ENCODE results near the gene SUCO.
A peak's percentile ranks its signal among the peaks of the same experiment; 100 is the strongest.

Gene SUCO

GRCh38 chr1:172540635-172541034, 7.7 kb downstream of the SUCO start:
- H3K9ac ChIP-seq (ENCODE audit: low read length), result no peak overlapping the region
- H3K4me1 ChIP-seq (ENCODE audit: control insufficient read depth, low read depth, low read length), result peaks cover 44% of the 10 kb centered on the region

GRCh38 chr1:172544481-172545104, 11.6 kb downstream of the SUCO start:
- H3K9ac ChIP-seq (ENCODE audit: low read length), result no peak overlapping the region
- no peaks in the 10 kb centered on the region for H3K36me3 ChIP-seq (ENCODE audit: control insufficient read depth, low read depth, low read length)
- peaks cover 38% of the 10 kb centered on the region for H3K4me1 ChIP-seq (ENCODE audit: control insufficient read depth, low read depth, low read length)
- no peaks in the 10 kb centered on the region for H3K27me3 ChIP-seq (ENCODE audit: control insufficient read depth, insufficient read depth, low read length)
- H3K27ac ChIP-seq (ENCODE audit: low read length), result no peak overlapping the region
- H3K4me3 ChIP-seq (ENCODE audit: low read length), result no peak overlapping the region
- no peaks in the 10 kb centered on the region for H3K9me3 ChIP-seq (ENCODE audit: control insufficient read depth, low read depth, low read length)

More at GRCh38 chr1:172540635-172541034, 7.7 kb downstream of the SUCO start:
- Histone ChIP-seq H3K27me3 (ENCODE audit: control insufficient read depth, insufficient read depth, low read length) (no peaks in the 10 kb centered on the region), H3K4me3 (ENCODE audit: low read length) (no peak overlapping the region), H3K27ac (ENCODE audit: low read length) (no peak overlapping the region), H3K9me3 (ENCODE audit: control insufficient read depth, low read depth, low read length) (no peaks in the 10 kb centered on the region), H3K36me3 (ENCODE audit: control insufficient read depth, low read depth, low read length) (no peaks in the 10 kb centered on the region)

GRCh38 chr1:172545396-172546004, 12.6 kb downstream of the SUCO start:
- Histone ChIP-seq H3K27me3 (ENCODE audit: control insufficient read depth, insufficient read depth, low read length) (no peaks in the 10 kb centered on the region), H3K4me1 (ENCODE audit: control insufficient read depth, low read depth, low read length) (peaks cover 43% of the 10 kb centered on the region), H3K4me3 (ENCODE audit: low read length) (no peak overlapping the region)

GRCh38 chr1:172547071-172547470, 14.1 kb downstream of the SUCO start:
- Histone ChIP-seq H3K27ac (ENCODE audit: low read length) (no peak overlapping the region), H3K27me3 (ENCODE audit: control insufficient read depth, insufficient read depth, low read length) (no peaks in the 10 kb centered on the region), H3K36me3 (ENCODE audit: control insufficient read depth, low read depth, low read length) (no peaks in the 10 kb centered on the region), H3K9me3 (ENCODE audit: control insufficient read depth, low read depth, low read length) (no peaks in the 10 kb centered on the region), H3K9ac (ENCODE audit: low read length) (no peak overlapping the region), H3K4me1 (ENCODE audit: control insufficient read depth, low read depth, low read length) (peaks cover 38% of the 10 kb centered on the region), H3K4me3 (ENCODE audit: low read length) (no peak overlapping the region)

More at GRCh38 chr1:172545396-172546004, 12.6 kb downstream of the SUCO start:
- Histone ChIP-seq H3K36me3 (ENCODE audit: control insufficient read depth, low read depth, low read length) (no peaks in the 10 kb centered on the region), H3K9me3 (ENCODE audit: control insufficient read depth, low read depth, low read length) (no peaks in the 10 kb centered on the region), H3K9ac (ENCODE audit: low read length) (no peak overlapping the region), H3K27ac (ENCODE audit: low read length) (no peak overlapping the region)

GRCh38 chr1:172549621-172550280, 16.8 kb downstream of the SUCO start:
- H3K36me3 ChIP-seq (ENCODE audit: control insufficient read depth, low read depth, low read length), result peaks cover under 1% of the 10 kb centered on the region
- H3K9me3 ChIP-seq (ENCODE audit: control insufficient read depth, low read depth, low read length), result no peaks in the 10 kb centered on the region
- H3K4me1 ChIP-seq (ENCODE audit: control insufficient read depth, low read depth, low read length), result peaks cover 28% of the 10 kb centered on the region
- H3K27me3 ChIP-seq (ENCODE audit: control insufficient read depth, insufficient read depth, low read length), result no peaks in the 10 kb centered on the region
- no peak overlapping the region for H3K4me3 ChIP-seq (ENCODE audit: low read length)
- H3K27ac ChIP-seq (ENCODE audit: low read length), result peak overlapping the region; percentile 3
- H3K9ac ChIP-seq (ENCODE audit: low read length), result no peak overlapping the region

GRCh38 chr1:172551279-172551678, 18.3 kb downstream of the SUCO start:
- Histone ChIP-seq H3K27ac (ENCODE audit: low read length) (no peak overlapping the region), H3K9ac (ENCODE audit: low read length) (no peak overlapping the region), H3K4me3 (ENCODE audit: low read length) (no peak overlapping the region)

GRCh38 chr1:172554915-172555314, 22.0 kb downstream of the SUCO start:
- Histone ChIP-seq H3K36me3 (ENCODE audit: control insufficient read depth, low read depth, low read length) (peaks cover 42% of the 10 kb centered on the region), H3K27me3 (ENCODE audit: control insufficient read depth, insufficient read depth, low read length) (no peaks in the 10 kb centered on the region), H3K4me1 (ENCODE audit: control insufficient read depth, low read depth, low read length) (peaks cover 2% of the 10 kb centered on the region)

More at GRCh38 chr1:172551279-172551678, 18.3 kb downstream of the SUCO start:
- H3K27me3 ChIP-seq (ENCODE audit: control insufficient read depth, insufficient read depth, low read length), result no peaks in the 10 kb centered on the region
- H3K9me3 ChIP-seq (ENCODE audit: control insufficient read depth, low read depth, low read length), result no peaks in the 10 kb centered on the region
- peaks cover 25% of the 10 kb centered on the region for H3K4me1 ChIP-seq (ENCODE audit: control insufficient read depth, low read depth, low read length)
- peaks cover 14% of the 10 kb centered on the region for H3K36me3 ChIP-seq (ENCODE audit: control insufficient read depth, low read depth, low read length)

GRCh38 chr1:172556461-172556860, 23.5 kb downstream of the SUCO start:
- Histone ChIP-seq H3K9me3 (ENCODE audit: control insufficient read depth, low read depth, low read length) (no peaks in the 10 kb centered on the region), H3K4me1 (ENCODE audit: control insufficient read depth, low read depth, low read length) (no peaks in the 10 kb centered on the region), H3K36me3 (ENCODE audit: control insufficient read depth, low read depth, low read length) (peaks cover 47% of the 10 kb centered on the region), H3K27ac (ENCODE audit: low read length) (no peak overlapping the region), H3K9ac (ENCODE audit: low read length) (no peak overlapping the region), H3K27me3 (ENCODE audit: control insufficient read depth, insufficient read depth, low read length) (no peaks in the 10 kb centered on the region), H3K4me3 (ENCODE audit: low read length) (no peak overlapping the region)

More at GRCh38 chr1:172554915-172555314, 22.0 kb downstream of the SUCO start:
- Histone ChIP-seq H3K9me3 (ENCODE audit: control insufficient read depth, low read depth, low read length) (no peaks in the 10 kb centered on the region), H3K9ac (ENCODE audit: low read length) (no peak overlapping the region), H3K4me3 (ENCODE audit: low read length) (no peak overlapping the region), H3K27ac (ENCODE audit: low read length) (no peak overlapping the region)

- Histone ChIP-seq H3K9me3 (ENCODE audit: control insufficient read depth, low read depth, low read length) (no peaks in the 10 kb centered on the region), H3K36me3 (ENCODE audit: control insufficient read depth, low read depth, low read length) (peaks cover 53% of the 10 kb centered on the region), H3K4me1 (ENCODE audit: control insufficient read depth, low read depth, low read length) (no peaks in the 10 kb centered on the region), H3K27me3 (ENCODE audit: control insufficient read depth, insufficient read depth, low read length) (no peaks in the 10 kb centered on the region), H3K27ac (ENCODE audit: low read length) (no peak overlapping the region), H3K4me3 (ENCODE audit: low read length) (no peak overlapping the region), H3K9ac (ENCODE audit: low read length) (no peak overlapping the region)
These were observed 24.3 kb downstream of the SUCO start for GRCh38 chr1:172557270-172557669.

- Histone ChIP-seq H3K36me3 (ENCODE audit: control insufficient read depth, low read depth, low read length) (peaks cover 65% of the 10 kb centered on the region), H3K9ac (ENCODE audit: low read length) (no peak overlapping the region), H3K9me3 (ENCODE audit: control insufficient read depth, low read depth, low read length) (no peaks in the 10 kb centered on the region)
These were observed 26.7 kb downstream of the SUCO start for GRCh38 chr1:172559572-172560210.

GRCh38 chr1:172561252-172561651, 28.3 kb downstream of the SUCO start:
- Histone ChIP-seq H3K27me3 (ENCODE audit: control insufficient read depth, insufficient read depth, low read length) (no peaks in the 10 kb centered on the region), H3K27ac (ENCODE audit: low read length) (no peak overlapping the region), H3K4me3 (ENCODE audit: low read length) (no peak overlapping the region), H3K4me1 (ENCODE audit: control insufficient read depth, low read depth, low read length) (no peaks in the 10 kb centered on the region), H3K9ac (ENCODE audit: low read length) (no peak overlapping the region), H3K9me3 (ENCODE audit: control insufficient read depth, low read depth, low read length) (no peaks in the 10 kb centered on the region), H3K36me3 (ENCODE audit: control insufficient read depth, low read depth, low read length) (peaks cover 58% of the 10 kb centered on the region)

More at GRCh38 chr1:172559572-172560210, 26.7 kb downstream of the SUCO start:
- no peak overlapping the region for H3K4me3 ChIP-seq (ENCODE audit: low read length)
- H3K27ac ChIP-seq (ENCODE audit: low read length), result no peak overlapping the region
- no peaks in the 10 kb centered on the region for H3K27me3 ChIP-seq (ENCODE audit: control insufficient read depth, insufficient read depth, low read length)
- no peaks in the 10 kb centered on the region for H3K4me1 ChIP-seq (ENCODE audit: control insufficient read depth, low read depth, low read length)
